AG04450 (cell line): ENCODE results near the gene PIBF1. TPM values are rescaled to one million over a fixed set of nuclear protein-coding genes. Genes with fewer than 3 reads are reported as not detected.

Experiments used
- CTCF ChIA-PET: fragments of 300-600, 350-600 bp; formaldehyde crosslinking; extraction: SDS; loops from one replicate; lab custom pipeline; 2022; ENCODE audit warnings: antibody characterized with exemption, inconsistent platforms; lab: Charles Lee
- POLR2A ChIA-PET: fragments of 350-600 bp; formaldehyde crosslinking; extraction: SDS; loops from one replicate; lab custom pipeline; 2021; ENCODE audit warnings: antibody characterized with exemption, inconsistent platforms; lab: Yijun Ruan, JAX
- DNase-seq: peaks from one replicate; pipeline ENCODE4 v3.0.0-alpha.2; 2011; ENCODE audit warnings: low read depth, low spot score
- H3K27ac ChIP-seq: one replicate; pipeline ENCODE4 v1.5.1; 2012; ENCODE audit warnings: low read depth, low read length, control low read depth
- H3K27me3 ChIP-seq: one replicate; pipeline ENCODE4 v1.6.0; 2012; ENCODE audit warnings: low read length; ENCODE audit not compliant: control insufficient read depth, insufficient read depth
- H3K4me3 ChIP-seq: 2 replicates; pipeline ENCODE4 v1.5.1; 2011; ENCODE audit warnings: mild to moderate bottlenecking, low read depth, low read length, control low read depth
- H3K9me3 ChIP-seq: 2 replicates; pipeline ENCODE4 v1.5.1; 2012; ENCODE audit warnings: low read length; ENCODE audit not compliant: control insufficient read depth, insufficient read depth
- CTCF ChIP-seq: IDR thresholded peaks from 2 replicates; pipeline ENCODE4 v1.5.1; 2011; ENCODE audit warnings: low read depth, low read length, control low read depth, inconsistent platforms
- polyA plus RNA-seq: library from polyadenylated mRNA; depleted of rRNA; stranded (reverse); fragments of >200 nt; gene quantifications from 2 replicates; pipeline ENCODE4 v1.2.3, GENCODE V29; 2011

PIBF1 gene
- polyA plus RNA-seq, 1 experiment: 11.9 TPM

GRCh38 chr13:72959643-72960042 is 177.7 kb downstream of the PIBF1 start:
- TF ChIP-seq CTCF: no peak
- no peaks in the 10 kb centered on the region for H3K9me3 ChIP-seq
- no peak overlapping the region for H3K27ac ChIP-seq
- no peak for DNase-seq
- H3K4me3 ChIP-seq: no peak overlapping the region
- no peaks in the 10 kb centered on the region for H3K27me3 ChIP-seq
- ChIA-PET CTCF (no interaction called here), POLR2A (no interaction called here)

GRCh38 chr13:72960114-72960513 is 178.2 kb downstream of the PIBF1 start:
- CTCF ChIA-PET: no interaction called here
- H3K9me3 ChIP-seq: no peaks in the 10 kb centered on the region
- no peaks in the 10 kb centered on the region for H3K27me3 ChIP-seq
- H3K4me3 ChIP-seq: no peak overlapping the region
- no peak for TF ChIP-seq CTCF
- no peak overlapping the region for H3K27ac ChIP-seq
- POLR2A ChIA-PET: no interaction called here
- DNase-seq: no peak

GRCh38 chr13:72960541-72960940 is 178.6 kb downstream of the PIBF1 start:
- Histone ChIP-seq H3K27me3 (no peaks in the 10 kb centered on the region), H3K4me3 (no peak overlapping the region), H3K27ac (no peak overlapping the region), H3K9me3 (no peaks in the 10 kb centered on the region)
- no peak for TF ChIP-seq CTCF
- ChIA-PET CTCF (no interaction called here), POLR2A (no interaction called here)
- DNase-seq: no peak

- H3K27me3 ChIP-seq: no peaks in the 10 kb centered on the region
- CTCF ChIA-PET: no interaction called here
- H3K9me3 ChIP-seq: no peaks in the 10 kb centered on the region
- DNase-seq: no peak
- POLR2A ChIA-PET: no interaction called here
- no peak overlapping the region for H3K4me3 ChIP-seq
- no peak for TF ChIP-seq CTCF
- H3K27ac ChIP-seq: no peak overlapping the region
Observed at GRCh38 chr13:72963762-72964161, 181.8 kb downstream of the PIBF1 start.

- no peak for TF ChIP-seq CTCF
- Histone ChIP-seq H3K27ac (no peak overlapping the region), H3K4me3 (no peak overlapping the region), H3K27me3 (no peaks in the 10 kb centered on the region), H3K9me3 (no peaks in the 10 kb centered on the region)
- ChIA-PET POLR2A (no interaction called here), CTCF (no interaction called here)
- DNase-seq: no peak
Observed at GRCh38 chr13:72970301-72970880, 188.5 kb downstream of the PIBF1 start.
